ENCODE results near the gene ITM2A.

ITM2A gene

GRCh38 chrX:79409657-79410056, 42.5 kb upstream of the ITM2A start:
- TF ChIP-seq CTCF (IDR thresholded peaks at IDR 0.05; ENCODE audit: insufficient read depth, low read length, poor library complexity, severe bottlenecking) = no peak
- Histone ChIP-seq H3K4me3 (replicated peaks; ENCODE audit: low read depth, low read length) (no peak overlapping the region), H3K27me3 (replicated peaks; ENCODE audit: control insufficient read depth, insufficient read depth, low read length) (no peaks in the 10 kb centered on the region), H3K36me3 (ENCODE audit: control insufficient read depth, insufficient read depth, low read length) (no peaks in the 10 kb centered on the region)
- DNase-seq (ENCODE audit: extremely low read depth, insufficient read length) = no peak

- no peaks in the 10 kb centered on the region for H3K36me3 ChIP-seq (ENCODE audit: control insufficient read depth, insufficient read depth, low read length)
- TF ChIP-seq CTCF (IDR thresholded peaks at IDR 0.05; ENCODE audit: insufficient read depth, low read length, poor library complexity, severe bottlenecking) = no peak
Measured at GRCh38 chrX:79408623-79409322, 41.6 kb upstream of the ITM2A start.

GRCh38 chrX:79400623-79401022, 33.5 kb upstream of the ITM2A start:
- Histone ChIP-seq H3K36me3 (ENCODE audit: control insufficient read depth, insufficient read depth, low read length) (no peaks in the 10 kb centered on the region), H3K4me3 (replicated peaks; ENCODE audit: low read depth, low read length) (no peak overlapping the region), H3K27me3 (replicated peaks; ENCODE audit: control insufficient read depth, insufficient read depth, low read length) (no peaks in the 10 kb centered on the region)
- TF ChIP-seq CTCF (IDR thresholded peaks at IDR 0.05; ENCODE audit: insufficient read depth, low read length, poor library complexity, severe bottlenecking) = no peak
- DNase-seq (ENCODE audit: extremely low read depth, insufficient read length) = no peak

More at GRCh38 chrX:79408623-79409322, 41.6 kb upstream of the ITM2A start:
- Histone ChIP-seq H3K4me3 (replicated peaks; ENCODE audit: low read depth, low read length) (no peak overlapping the region), H3K27me3 (replicated peaks; ENCODE audit: control insufficient read depth, insufficient read depth, low read length) (no peaks in the 10 kb centered on the region)
- DNase-seq (ENCODE audit: extremely low read depth, insufficient read length) = no peak

GRCh38 chrX:79375340-79375739, 8.2 kb upstream of the ITM2A start:
- no peaks in the 10 kb centered on the region for H3K27me3 ChIP-seq (replicated peaks; ENCODE audit: control insufficient read depth, insufficient read depth, low read length)
- H3K4me3 ChIP-seq (replicated peaks; ENCODE audit: low read depth, low read length) = no peak overlapping the region
- no peak for TF ChIP-seq CTCF (IDR thresholded peaks at IDR 0.05; ENCODE audit: insufficient read depth, low read length, poor library complexity, severe bottlenecking)
- DNase-seq (ENCODE audit: extremely low read depth, insufficient read length) = no peak
- no peaks in the 10 kb centered on the region for H3K36me3 ChIP-seq (ENCODE audit: control insufficient read depth, insufficient read depth, low read length)

- H3K4me3 ChIP-seq (replicated peaks; ENCODE audit: low read depth, low read length) = no peak overlapping the region
- no peaks in the 10 kb centered on the region for H3K27me3 ChIP-seq (replicated peaks; ENCODE audit: control insufficient read depth, insufficient read depth, low read length)
- DNase-seq (ENCODE audit: extremely low read depth, insufficient read length) = no peak
- TF ChIP-seq CTCF (IDR thresholded peaks at IDR 0.05; ENCODE audit: insufficient read depth, low read length, poor library complexity, severe bottlenecking) = no peak
- no peaks in the 10 kb centered on the region for H3K36me3 ChIP-seq (ENCODE audit: control insufficient read depth, insufficient read depth, low read length)
Measured at GRCh38 chrX:79371640-79372039, 4.5 kb upstream of the ITM2A start.

- no peak overlapping the region for H3K4me3 ChIP-seq (replicated peaks; ENCODE audit: low read depth, low read length)
- no peak for TF ChIP-seq CTCF (IDR thresholded peaks at IDR 0.05; ENCODE audit: insufficient read depth, low read length, poor library complexity, severe bottlenecking)
- no peaks in the 10 kb centered on the region for H3K27me3 ChIP-seq (replicated peaks; ENCODE audit: control insufficient read depth, insufficient read depth, low read length)
- H3K36me3 ChIP-seq (ENCODE audit: control insufficient read depth, insufficient read depth, low read length) = no peaks in the 10 kb centered on the region
- DNase-seq (ENCODE audit: extremely low read depth, insufficient read length) = no peak
Measured at GRCh38 chrX:79371101-79371500, 4.0 kb upstream of the ITM2A start.

Measured in GM06990 (cell line).